ENCODE measurements around the gene NEUROD6.

Gene NEUROD6

GRCh38 chr7:31327071-31327470, 13.5 kb downstream of the NEUROD6 start:
- no peak for DNase-seq

- no peak for DNase-seq
Measured at GRCh38 chr7:31326416-31326815, 14.1 kb downstream of the NEUROD6 start.

GRCh38 chr7:31323101-31323500, 17.4 kb downstream of the NEUROD6 start:
- DNase-seq, result no peak

GRCh38 chr7:31320675-31321074, 19.9 kb downstream of the NEUROD6 start:
- no peak for DNase-seq

- no peak for DNase-seq
Measured at GRCh38 chr7:31318313-31318712, 22.2 kb downstream of the NEUROD6 start.

- DNase-seq, result no peak
Measured at GRCh38 chr7:31316876-31317275, 23.6 kb downstream of the NEUROD6 start.

- DNase-seq, result no peak
Measured at GRCh38 chr7:31315758-31316157, 24.8 kb downstream of the NEUROD6 start.

- no peak for DNase-seq
Measured at GRCh38 chr7:31314781-31315180, 25.7 kb downstream of the NEUROD6 start.

- no peak for DNase-seq
Measured at GRCh38 chr7:31312889-31313288, 27.6 kb downstream of the NEUROD6 start.

- no peak for DNase-seq
Measured at GRCh38 chr7:31311552-31311951, 29.0 kb downstream of the NEUROD6 start.

- no peak for DNase-seq
Measured at GRCh38 chr7:31310321-31310935, 30.1 kb downstream of the NEUROD6 start.

GRCh38 chr7:31309407-31309806, 31.1 kb downstream of the NEUROD6 start:
- no peak for DNase-seq

GRCh38 chr7:31308652-31309051, 31.9 kb downstream of the NEUROD6 start:
- DNase-seq, result no peak

- no peak for DNase-seq
Measured at GRCh38 chr7:31307972-31308371, 32.6 kb downstream of the NEUROD6 start.

- no peak for DNase-seq
Measured at GRCh38 chr7:31305260-31305659, 35.3 kb downstream of the NEUROD6 start.

- no peak for DNase-seq
Measured at GRCh38 chr7:31304446-31304845, 36.1 kb downstream of the NEUROD6 start.

- no peak for DNase-seq
Measured at GRCh38 chr7:31302356-31302755, 38.2 kb downstream of the NEUROD6 start.

- DNase-seq, result no peak
Measured at GRCh38 chr7:31299336-31299735, 41.2 kb downstream of the NEUROD6 start.

GRCh38 chr7:31290601-31291000, 49.9 kb downstream of the NEUROD6 start:
- DNase-seq, result no peak
